WERI-Rb-1 (cell line): Measurements from ENCODE around the gene SLX1A.
"Not testable (repeated sequence)": the region's sequence is repeated elsewhere in the genome, so short reads cannot be mapped to it uniquely, and the experiment has no call there.

Source experiments
- DNase-seq: peaks from one replicate; pipeline ENCODE4 v3.0.0-alpha.2; 2020
- H3K27ac ChIP-seq: fragments of 250-450 bp; sonication (Bioruptor Pico); 2 replicates; pipeline ENCODE4 v1.5.1; 2020; ENCODE audit warnings: mild to moderate bottlenecking, moderate library complexity
- H3K27me3 ChIP-seq: fragments of 250-450 bp; sonication (Bioruptor Pico); 2 replicates; pipeline ENCODE4 v1.5.1; 2021; ENCODE audit warnings: mild to moderate bottlenecking, low read depth, moderate library complexity; ENCODE audit not compliant: insufficient read depth, severe bottlenecking
- H3K36me3 ChIP-seq: fragments of 250-450 bp; sonication (Bioruptor Pico); 2 replicates; pipeline ENCODE4 v1.5.1; 2020; ENCODE audit warnings: mild to moderate bottlenecking, moderate library complexity
- H3K4me3 ChIP-seq: 2 replicates; pipeline ENCODE4 v1.5.1; 2011; ENCODE audit warnings: low read depth, mild to moderate bottlenecking, control low read depth, low read length
- H3K9me3 ChIP-seq: fragments of 250-450 bp; sonication (Bioruptor Pico); 2 replicates; pipeline ENCODE4 v1.5.1; 2021; ENCODE audit warnings: mild to moderate bottlenecking, moderate library complexity; ENCODE audit not compliant: severe bottlenecking

Gene SLX1A

GRCh38 chr16:30211414-30211813 lies 17.7 kb downstream of the SLX1A start:
- not testable (repeated sequence) for H3K27me3 ChIP-seq, DNase-seq, H3K27ac ChIP-seq, H3K36me3 ChIP-seq, H3K4me3 ChIP-seq, H3K9me3 ChIP-seq

GRCh38 chr16:30217082-30217481 lies 23.4 kb downstream of the SLX1A start:
- DNase-seq, H3K27me3 ChIP-seq, H3K4me3 ChIP-seq, H3K36me3 ChIP-seq, H3K9me3 ChIP-seq, H3K27ac ChIP-seq: not testable (repeated sequence)
